ENCODE data around the gene FOXA2.

FOXA2 gene

DNA sequence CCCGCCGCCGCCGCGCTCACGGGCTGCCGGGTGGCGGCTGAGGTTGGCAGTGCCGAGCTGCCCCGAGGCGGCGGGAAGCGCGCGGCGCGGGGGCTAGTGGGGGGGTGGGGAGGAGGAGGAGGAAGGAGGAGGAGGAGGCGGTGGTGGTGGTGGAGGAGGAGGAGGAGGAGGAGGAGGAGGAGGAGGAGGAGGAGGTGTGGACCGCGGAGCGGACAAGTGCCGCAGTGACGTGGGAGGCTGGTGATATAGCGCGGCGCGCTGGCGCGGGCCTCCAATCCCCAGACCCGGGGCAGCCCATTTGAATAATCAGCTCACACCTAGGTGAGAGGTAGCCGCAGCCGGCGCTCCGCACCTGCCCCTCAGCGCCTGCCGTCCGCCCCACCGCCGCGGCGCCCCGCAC, at the start of gene FOXA2:
FOXA2 (minus strand) TSS at position 51 of the 400 bp plus-strand sequence. CDS start 294 bp downstream, outside the sequence.
- no peak for DNase-seq (ENCODE audit: low read depth in 2 of 2)
- H3K4me3 ChIP-seq (replicated peaks in 1 of 2; ENCODE audit: low read depth in 2 of 2, low read length in 2 of 2), result no peak within 1 kb of the TSS
- TF ChIP-seq, protein P1, sequence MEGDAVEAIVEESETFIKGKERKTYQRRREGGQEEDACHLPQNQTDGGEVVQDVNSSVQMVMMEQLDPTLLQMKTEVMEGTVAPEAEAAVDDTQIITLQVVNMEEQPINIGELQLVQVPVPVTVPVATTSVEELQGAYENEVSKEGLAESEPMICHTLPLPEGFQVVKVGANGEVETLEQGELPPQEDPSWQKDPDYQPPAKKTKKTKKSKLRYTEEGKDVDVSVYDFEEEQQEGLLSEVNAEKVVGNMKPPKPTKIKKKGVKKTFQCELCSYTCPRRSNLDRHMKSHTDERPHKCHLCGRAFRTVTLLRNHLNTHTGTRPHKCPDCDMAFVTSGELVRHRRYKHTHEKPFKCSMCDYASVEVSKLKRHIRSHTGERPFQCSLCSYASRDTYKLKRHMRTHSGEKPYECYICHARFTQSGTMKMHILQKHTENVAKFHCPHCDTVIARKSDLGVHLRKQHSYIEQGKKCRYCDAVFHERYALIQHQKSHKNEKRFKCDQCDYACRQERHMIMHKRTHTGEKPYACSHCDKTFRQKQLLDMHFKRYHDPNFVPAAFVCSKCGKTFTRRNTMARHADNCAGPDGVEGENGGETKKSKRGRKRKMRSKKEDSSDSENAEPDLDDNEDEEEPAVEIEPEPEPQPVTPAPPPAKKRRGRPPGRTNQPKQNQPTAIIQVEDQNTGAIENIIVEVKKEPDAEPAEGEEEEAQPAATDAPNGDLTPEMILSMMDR (IDR thresholded peaks at IDR 0.05; ENCODE audit: low read depth, low read length), result no peak

DNA sequence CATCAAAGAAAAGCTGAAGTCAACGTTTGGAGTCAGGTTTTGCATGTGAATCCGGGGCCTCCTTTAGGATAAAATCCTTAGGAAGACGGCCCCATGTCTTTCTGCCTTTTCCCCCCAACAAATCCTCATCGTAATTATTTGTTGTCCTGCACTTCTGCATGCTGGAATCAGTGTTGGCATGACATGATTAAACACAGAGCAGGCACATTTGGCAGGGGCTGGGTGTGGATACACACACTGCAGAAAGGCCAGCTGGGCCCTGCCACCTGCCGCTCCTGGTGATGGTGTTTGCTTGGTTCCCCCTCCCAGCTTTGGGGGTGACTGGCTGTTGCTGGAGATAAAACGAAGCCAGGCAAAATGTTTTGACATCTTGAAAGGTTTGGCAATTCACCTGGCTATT, 46.3 kb upstream of the FOXA2 start:
- DNase-seq (ENCODE audit: low read depth in 2 of 2), result no peak
- no peak overlapping the region for H3K4me3 ChIP-seq (replicated peaks in 1 of 2; ENCODE audit: low read depth in 2 of 2, low read length in 2 of 2)
- TF ChIP-seq, protein P1 (IDR thresholded peaks at IDR 0.05; ENCODE audit: low read depth, low read length), result no peak

DNA sequence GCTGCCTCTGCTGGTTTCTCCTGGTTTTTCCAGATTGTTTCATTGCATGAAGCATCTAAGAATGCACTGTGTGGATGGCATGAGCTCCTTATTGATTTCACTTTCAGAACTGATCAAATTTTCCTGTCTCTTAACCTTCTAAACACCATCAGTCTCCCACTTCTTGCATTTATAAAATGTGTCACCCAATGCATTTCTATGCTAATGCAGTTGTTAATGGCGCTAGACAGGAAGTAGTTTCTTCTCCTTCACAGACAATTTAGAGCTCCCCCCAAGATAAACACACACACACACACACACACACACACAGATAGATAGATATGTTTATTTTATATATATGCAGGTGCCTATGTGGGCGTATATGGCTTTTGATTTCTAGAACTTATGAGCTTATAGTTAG, 45.6 kb upstream of the FOXA2 start:
- TF ChIP-seq, protein P1 (IDR thresholded peaks at IDR 0.05; ENCODE audit: low read depth, low read length), result no peak
- no peak overlapping the region for H3K4me3 ChIP-seq (replicated peaks in 1 of 2; ENCODE audit: low read depth in 2 of 2, low read length in 2 of 2)
- DNase-seq (ENCODE audit: low read depth in 2 of 2), result no peak

DNA sequence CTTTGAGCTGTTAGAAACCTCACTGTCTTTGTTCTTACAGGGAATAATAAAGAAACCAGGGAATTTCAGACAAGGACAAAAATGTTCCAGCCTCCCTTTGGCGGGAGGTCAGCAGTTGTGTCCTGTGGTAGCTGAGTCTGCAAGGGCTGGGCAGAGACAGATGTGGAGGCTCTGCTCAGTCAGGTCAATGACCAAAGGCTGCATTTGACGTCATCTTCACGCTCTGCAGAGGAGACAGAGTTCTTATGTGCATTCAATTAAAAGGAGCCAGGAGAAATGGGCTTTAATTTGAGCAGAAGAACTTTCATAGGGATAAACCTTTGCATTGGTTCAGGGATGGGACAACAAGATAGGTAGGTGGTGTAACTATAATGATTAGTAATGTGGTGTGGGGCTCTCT, 45.1 kb upstream of the FOXA2 start:
- DNase-seq (ENCODE audit: low read depth in 2 of 2), result no peak
- TF ChIP-seq, protein P1 (IDR thresholded peaks at IDR 0.05; ENCODE audit: low read depth, low read length), result no peak
- no peak overlapping the region for H3K4me3 ChIP-seq (replicated peaks in 1 of 2; ENCODE audit: low read depth in 2 of 2, low read length in 2 of 2)

DNA sequence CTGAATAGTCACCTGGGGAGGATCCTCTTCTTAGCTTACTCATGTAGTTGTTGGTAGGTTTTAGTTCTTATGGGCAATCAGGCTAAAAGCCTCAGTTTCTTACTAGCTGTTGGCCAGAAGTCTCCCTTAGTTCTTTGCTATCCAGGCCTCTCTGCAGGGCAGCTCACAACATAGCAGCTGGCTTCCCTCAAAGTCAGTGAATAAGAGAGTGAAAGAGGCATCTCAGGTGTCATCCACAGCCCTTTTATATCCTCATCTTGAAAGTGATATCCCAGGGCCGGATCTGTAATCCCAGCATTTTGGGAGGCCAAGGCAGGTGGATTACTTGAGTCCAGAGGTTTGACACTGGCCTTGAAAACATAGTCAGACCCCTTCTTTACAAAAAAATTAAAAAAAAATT, 42.1 kb upstream of the FOXA2 start:
- H3K4me3 ChIP-seq (replicated peaks in 1 of 2; ENCODE audit: low read depth in 2 of 2, low read length in 2 of 2), result no peak overlapping the region
- DNase-seq (ENCODE audit: low read depth in 2 of 2), result no peak
- TF ChIP-seq, protein P1 (IDR thresholded peaks at IDR 0.05; ENCODE audit: low read depth, low read length), result no peak

DNA sequence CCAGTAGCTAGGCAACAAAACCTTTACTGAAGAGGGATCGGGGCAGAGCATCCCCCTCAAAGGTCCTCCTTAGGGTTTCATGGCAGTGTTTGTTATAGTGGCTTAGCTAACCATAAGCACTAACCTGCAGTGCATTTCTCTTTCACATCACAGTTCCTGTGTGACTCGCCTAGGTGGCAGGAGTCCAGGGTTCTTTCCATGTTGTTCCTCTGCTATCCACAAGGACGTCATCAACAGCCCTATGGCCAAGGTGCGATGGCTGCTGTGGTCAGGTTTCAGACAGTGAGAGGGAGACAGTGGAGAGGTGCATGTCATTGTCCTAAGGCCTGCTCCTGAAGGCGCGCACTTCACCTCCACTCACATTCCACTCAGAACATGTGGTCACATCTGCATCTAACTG, 38.8 kb upstream of the FOXA2 start:
- TF ChIP-seq, protein P1 (IDR thresholded peaks at IDR 0.05; ENCODE audit: low read depth, low read length), result no peak
- no peak overlapping the region for H3K4me3 ChIP-seq (replicated peaks in 1 of 2; ENCODE audit: low read depth in 2 of 2, low read length in 2 of 2)
- DNase-seq (ENCODE audit: low read depth in 2 of 2), result peak in 1 of 2 donors; percentile 10

DNA sequence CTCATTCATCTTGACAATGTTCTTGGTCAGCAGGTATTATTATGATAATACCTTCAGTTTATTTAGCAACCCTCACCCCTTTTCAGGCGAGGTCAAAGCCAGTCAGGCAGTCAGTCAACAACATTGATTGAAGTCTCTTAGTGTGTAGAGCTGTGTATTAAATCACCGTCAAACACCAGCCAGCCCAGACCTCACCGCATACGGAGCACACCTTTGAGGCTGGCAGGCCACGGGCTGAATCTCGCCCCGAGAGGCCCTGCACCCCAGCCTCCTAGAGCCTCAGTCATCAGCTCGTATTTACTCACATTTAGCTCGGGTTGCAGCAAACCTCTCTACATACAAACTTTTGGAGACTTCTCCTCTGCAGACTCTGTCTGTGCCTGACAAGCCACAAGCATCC, 36.0 kb upstream of the FOXA2 start:
- H3K4me3 ChIP-seq (replicated peaks in 1 of 2; ENCODE audit: low read depth in 2 of 2, low read length in 2 of 2), result no peak overlapping the region
- DNase-seq (ENCODE audit: low read depth in 2 of 2), result no peak
- TF ChIP-seq, protein P1 (IDR thresholded peaks at IDR 0.05; ENCODE audit: low read depth, low read length), result no peak
